Neural progenitor cell (in vitro differentiated cells): ENCODE measurements around the gene CXCR5. TPM values are rescaled to one million over a fixed set of nuclear protein-coding genes. Genes with fewer than 3 reads are reported as not detected.
"Not testable (repeated sequence)": the region's sequence is repeated elsewhere in the genome, so short reads cannot be mapped to it uniquely, and the experiment has no call there.

Experiments used
- DNase-seq: peaks from one replicate; pipeline ENCODE4 v3.0.0-alpha.2; 2016; ENCODE audit warnings: low spot score
- H2AFZ ChIP-seq: fragments of 200-600 bp; sonication (generic); replicated peaks from 2 replicates; pipeline ENCODE4 v1.6.1; 2016; ENCODE audit warnings: antibody characterized with exemption
- H3F3A ChIP-seq: fragments of 200-600 bp; sonication (generic); 2 replicates; pipeline ENCODE4 v1.6.1; 2016; ENCODE audit warnings: antibody characterized with exemption, low read depth
- H3K27ac ChIP-seq: fragments of 200-600 bp; sonication (generic); 2 replicates; pipeline ENCODE4 v1.5.1; 2016; ENCODE audit warnings: mild to moderate bottlenecking
- H3K27me3 ChIP-seq: fragments of 200-600 bp; sonication (generic); 2 replicates; pipeline ENCODE4 v1.6.1; 2016; ENCODE audit warnings: mild to moderate bottlenecking, moderate library complexity
- H3K36me3 ChIP-seq: fragments of 200-600 bp; sonication (generic); 2 replicates; pipeline ENCODE4 v1.5.1; 2016
- H3K4me1 ChIP-seq: fragments of 200-600 bp; sonication (generic); 2 replicates; pipeline ENCODE4 v1.6.1; 2016; ENCODE audit warnings: mixed run types
- H3K4me2 ChIP-seq: fragments of 200-600 bp; sonication (generic); 2 replicates; pipeline ENCODE4 v1.6.1; 2016
- H3K4me3 ChIP-seq: fragments of 200-600 bp; sonication (generic); 2 replicates; pipeline ENCODE4 v1.5.1; 2016
- H3K79me2 ChIP-seq: fragments of 200-600 bp; sonication (generic); 2 replicates; pipeline ENCODE4 v1.6.1; 2016; ENCODE audit warnings: low read depth
- H3K9ac ChIP-seq: fragments of 200-600 bp; sonication (generic); 2 replicates; pipeline ENCODE4 v1.6.1; 2016
- H3K9me3 ChIP-seq: fragments of 200-600 bp; sonication (generic); 2 replicates; pipeline ENCODE4 v1.5.1; 2016; ENCODE audit warnings: low read depth
- H4K20me1 ChIP-seq: fragments of 200-600 bp; sonication (generic); 2 replicates; pipeline ENCODE4 v1.6.1; 2016; ENCODE audit warnings: low read depth
- H3K27ac Mint-ChIP-seq: 3 replicates; pipeline ENCODE4 v1.8.0; 2021; ENCODE audit warnings: mixed read lengths
- H3K27me3 Mint-ChIP-seq: 2 replicates; pipeline ENCODE4 v1.8.0; 2022; ENCODE audit warnings: low read depth, mild to moderate bottlenecking, inconsistent platforms, moderate library complexity, mixed read lengths; ENCODE audit not compliant: insufficient read depth
- H3K36me3 Mint-ChIP-seq: 3 replicates; pipeline ENCODE4 v1.8.0; 2021; ENCODE audit warnings: mixed read lengths
- H3K4me1 Mint-ChIP-seq: 3 replicates; pipeline ENCODE4 v1.8.0; 2021; ENCODE audit warnings: mixed read lengths
- H3K4me3 Mint-ChIP-seq: 3 replicates; pipeline ENCODE4 v1.8.0; 2021; ENCODE audit warnings: mild to moderate bottlenecking, moderate library complexity, mixed read lengths
- H3K9me3 Mint-ChIP-seq: 3 replicates; pipeline ENCODE4 v1.8.0; 2020; ENCODE audit warnings: mixed read lengths
- CTCF ChIP-seq: fragments of 200-600 bp; sonication (generic); IDR thresholded peaks from 2 replicates; pipeline ENCODE4 v1.5.1; 2017; ENCODE audit warnings: antibody characterized with exemption, mild to moderate bottlenecking
- EZH2 ChIP-seq: fragments of 200-600 bp; sonication (generic); IDR thresholded peaks from 2 replicates; pipeline ENCODE4 v1.6.1; 2017; ENCODE audit warnings: antibody characterized with exemption, mild to moderate bottlenecking, moderate library complexity
- EZH2phosphoT487 ChIP-seq: fragments of 200-600 bp; sonication (generic); IDR thresholded peaks from 2 replicates; pipeline ENCODE4 v1.6.1; 2017; ENCODE audit warnings: antibody characterized with exemption
- total RNA-seq: library from RNA; depleted of rRNA; stranded (reverse); fragments of >200 nt; gene quantifications from 2 replicates; pipeline ENCODE4 v1.2.3, GENCODE V29; 2015; ENCODE audit warnings: low replicate concordance

The CXCR5 gene
- total RNA-seq, 1 donor from 2014 or later, result not detected

- no peaks in the 10 kb centered on the region for H3K27me3 ChIP-seq
- no peak overlapping the region for H3K27ac ChIP-seq
- no peaks in the 10 kb centered on the region for H3K79me2 ChIP-seq
- no peak overlapping the region for H3K4me3 ChIP-seq
- Mint-ChIP-seq H3K27ac (no peak overlapping the region), H3K36me3 (no peaks in the 10 kb centered on the region), H3K4me3 (no peak overlapping the region), H3K4me1 (peaks cover 2% of the 10 kb centered on the region), H3K27me3 (peaks cover 2% of the 10 kb centered on the region), H3K9me3 (no peaks in the 10 kb centered on the region)
- H3K9ac ChIP-seq, result no peak overlapping the region
- DNase-seq, result no peak
- H3K9me3 ChIP-seq, result no peaks in the 10 kb centered on the region
- H4K20me1 ChIP-seq, result no peaks in the 10 kb centered on the region
- H3K4me1 ChIP-seq, result no peaks in the 10 kb centered on the region
- no peak overlapping the region for H3K4me2 ChIP-seq
- TF ChIP-seq EZH2 (no peak), CTCF (no peak), EZH2phosphoT487 (no peak)
- no peaks in the 10 kb centered on the region for H3F3A ChIP-seq
- no peaks in the 10 kb centered on the region for H3K36me3 ChIP-seq
- H2AFZ ChIP-seq, result peak overlapping the region; percentile 17
Measured at GRCh38 chr11:118838905-118839553, 44.7 kb upstream of the CXCR5 start.

GRCh38 chr11:118841469-118842242 is 42.0 kb upstream of the CXCR5 start:
- no peak overlapping the region for H3K27ac Mint-ChIP-seq
- Histone ChIP-seq H3K79me2 (no peaks in the 10 kb centered on the region), H3K9me3 (no peaks in the 10 kb centered on the region), H3K36me3 (no peaks in the 10 kb centered on the region), H3K27ac (no peak overlapping the region), H3K27me3 (no peaks in the 10 kb centered on the region), H3K4me2 (no peak overlapping the region), H3K4me3 (no peak overlapping the region), H3K4me1 (peaks cover 6% of the 10 kb centered on the region), H2AFZ (no peak overlapping the region), H4K20me1 (no peaks in the 10 kb centered on the region), H3K9ac (no peak overlapping the region), H3F3A (no peaks in the 10 kb centered on the region)
- no peaks in the 10 kb centered on the region for H3K9me3 Mint-ChIP-seq
- peaks cover 8% of the 10 kb centered on the region for H3K4me1 Mint-ChIP-seq
- no peak overlapping the region for H3K4me3 Mint-ChIP-seq
- TF ChIP-seq CTCF (no peak), EZH2 (no peak), EZH2phosphoT487 (no peak)
- peaks cover 5% of the 10 kb centered on the region for H3K27me3 Mint-ChIP-seq
- no peaks in the 10 kb centered on the region for H3K36me3 Mint-ChIP-seq
- no peak for DNase-seq

- Histone ChIP-seq H3K79me2 (no peaks in the 10 kb centered on the region), H2AFZ (no peak overlapping the region), H3K4me1 (peaks cover 6% of the 10 kb centered on the region), H3K27me3 (no peaks in the 10 kb centered on the region), H3K4me3 (no peak overlapping the region), H3K36me3 (no peaks in the 10 kb centered on the region), H3K9me3 (no peaks in the 10 kb centered on the region), H3F3A (no peaks in the 10 kb centered on the region), H3K9ac (no peak overlapping the region), H3K27ac (no peak overlapping the region), H4K20me1 (no peaks in the 10 kb centered on the region), H3K4me2 (no peak overlapping the region)
- Mint-ChIP-seq H3K4me3 (no peak overlapping the region), H3K9me3 (no peaks in the 10 kb centered on the region), H3K36me3 (no peaks in the 10 kb centered on the region), H3K27ac (no peak overlapping the region), H3K4me1 (peaks cover 8% of the 10 kb centered on the region), H3K27me3 (peaks cover 5% of the 10 kb centered on the region)
- DNase-seq, result no peak
- TF ChIP-seq EZH2phosphoT487 (no peak), CTCF (no peak), EZH2 (no peak)
Measured at GRCh38 chr11:118842369-118842768, 41.3 kb upstream of the CXCR5 start.

- H4K20me1 ChIP-seq, H3K27ac ChIP-seq, H3K27me3 Mint-ChIP-seq, H3K27me3 ChIP-seq, H3K79me2 ChIP-seq, H3K4me3 Mint-ChIP-seq, H3K27ac Mint-ChIP-seq, H3F3A ChIP-seq, H3K4me1 ChIP-seq, H3K36me3 Mint-ChIP-seq, H2AFZ ChIP-seq, DNase-seq, H3K4me3 ChIP-seq, H3K9me3 ChIP-seq, H3K9ac ChIP-seq, H3K9me3 Mint-ChIP-seq, H3K4me2 ChIP-seq, H3K4me1 Mint-ChIP-seq, H3K36me3 ChIP-seq: not testable (repeated sequence)
Measured at GRCh38 chr11:118842843-118843242, 40.8 kb upstream of the CXCR5 start.
